ENCODE measurements around the gene RIPOR3.

Gene RIPOR3

DNA sequence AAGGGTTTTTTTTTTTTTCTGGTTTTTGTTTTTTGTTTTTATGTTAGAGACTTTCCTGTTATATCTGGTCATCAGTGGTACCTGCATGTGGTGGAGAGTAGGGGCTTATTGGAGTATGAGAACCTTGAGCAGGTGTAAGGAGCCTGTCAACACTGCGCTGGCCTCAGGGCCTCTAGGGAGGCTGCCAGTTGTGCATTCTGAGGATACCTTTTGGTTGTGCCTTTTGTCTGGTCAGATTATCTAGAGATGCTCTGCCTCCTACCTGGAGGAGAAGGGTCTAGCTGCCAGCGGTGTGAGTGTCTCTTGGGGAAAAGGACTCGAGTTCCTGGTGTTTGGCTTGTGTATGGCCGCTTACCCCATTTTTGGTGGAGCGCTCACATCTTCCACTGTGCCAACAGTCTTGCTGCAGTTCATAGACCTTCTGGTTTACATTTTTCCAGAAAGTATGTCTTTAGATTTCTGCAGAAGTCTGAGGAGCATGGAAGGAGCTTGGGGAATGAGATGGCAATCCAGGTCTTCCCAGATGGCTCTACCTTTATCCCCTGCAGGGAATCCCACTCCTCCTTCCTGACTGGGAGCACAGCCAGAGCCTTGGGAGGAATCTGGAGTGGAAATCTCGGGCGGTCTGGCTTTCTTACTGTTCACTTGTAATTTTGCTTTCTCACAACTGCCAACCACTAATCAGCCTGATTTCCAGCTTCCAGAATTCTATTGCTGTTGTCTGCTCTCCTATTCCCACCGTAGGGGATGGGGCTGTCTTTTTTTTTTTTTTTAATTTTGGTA lies 131.3 kb downstream of the RIPOR3 start:
- TF ChIP-seq CTCF (IDR thresholded peaks at IDR 0.05; ENCODE audit: insufficient read depth, low read depth, low read length, missing control alignments), result no peak
- no peak overlapping the region for H3K4me3 ChIP-seq (ENCODE audit: low read length)
- no peak for DNase-seq (ENCODE audit: low read depth)

- no peak overlapping the region for H3K4me3 ChIP-seq (ENCODE audit: low read length)
- DNase-seq (ENCODE audit: low read depth), result no peak
- TF ChIP-seq CTCF (IDR thresholded peaks at IDR 0.05; ENCODE audit: insufficient read depth, low read depth, low read length, missing control alignments), result no peak
These were observed 132.2 kb downstream of the RIPOR3 start for GRCh38 chr20:50559149-50559548.

DNA sequence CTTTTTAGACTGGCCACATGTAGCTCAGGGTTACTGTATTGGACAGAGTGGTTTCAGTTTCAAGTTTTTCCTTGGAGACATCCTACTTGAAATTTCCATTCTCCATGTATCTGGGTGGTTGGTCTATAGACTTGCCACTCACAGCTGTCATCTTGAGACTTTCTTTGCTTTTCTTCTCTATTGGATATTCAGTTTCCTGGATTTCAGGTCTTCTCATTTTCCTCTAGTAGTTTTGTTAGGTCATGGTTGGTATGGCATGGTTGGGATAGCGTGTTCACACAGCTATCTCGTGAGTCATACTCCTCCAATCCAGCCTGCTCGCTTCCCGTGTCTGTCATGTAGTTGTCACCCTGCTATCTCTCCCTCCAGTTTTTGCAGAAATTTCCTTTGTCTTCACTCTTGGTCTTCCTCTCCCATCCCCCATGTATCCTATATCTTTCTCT lies 132.8 kb downstream of the RIPOR3 start:
- TF ChIP-seq CTCF (IDR thresholded peaks at IDR 0.05; ENCODE audit: insufficient read depth, low read depth, low read length, missing control alignments), result no peak
- no peak overlapping the region for H3K4me3 ChIP-seq (ENCODE audit: low read length)
- DNase-seq (ENCODE audit: low read depth), result peak; percentile 87

GRCh38 chr20:50557549-50558134 lies 133.7 kb downstream of the RIPOR3 start:
- H3K4me3 ChIP-seq (ENCODE audit: low read length), result no peak overlapping the region
- no peak for TF ChIP-seq CTCF (IDR thresholded peaks at IDR 0.05; ENCODE audit: insufficient read depth, low read depth, low read length, missing control alignments)
- DNase-seq (ENCODE audit: low read depth), result no peak

DNA sequence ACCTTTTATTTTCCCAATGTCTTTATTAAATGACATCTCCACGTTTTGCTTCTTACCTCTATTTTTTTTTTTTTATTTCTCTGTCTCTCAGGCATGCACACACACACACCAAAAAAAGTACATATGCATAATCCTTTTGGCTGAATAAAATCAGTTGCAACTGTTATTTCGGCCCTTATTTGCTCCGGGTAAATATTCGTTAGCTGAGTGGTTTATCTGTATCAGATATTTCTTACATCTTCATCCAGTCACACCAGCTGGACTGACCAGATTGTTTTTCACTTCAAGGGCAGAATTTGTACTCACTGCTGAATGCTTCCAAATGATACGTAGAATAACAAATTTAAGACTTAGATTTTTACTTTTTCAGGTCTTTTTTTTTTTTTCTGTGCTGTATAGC lies 135.7 kb downstream of the RIPOR3 start:
- DNase-seq (ENCODE audit: low read depth), result no peak
- H3K4me3 ChIP-seq (ENCODE audit: low read length), result no peak overlapping the region
- no peak for TF ChIP-seq CTCF (IDR thresholded peaks at IDR 0.05; ENCODE audit: insufficient read depth, low read depth, low read length, missing control alignments)

DNA sequence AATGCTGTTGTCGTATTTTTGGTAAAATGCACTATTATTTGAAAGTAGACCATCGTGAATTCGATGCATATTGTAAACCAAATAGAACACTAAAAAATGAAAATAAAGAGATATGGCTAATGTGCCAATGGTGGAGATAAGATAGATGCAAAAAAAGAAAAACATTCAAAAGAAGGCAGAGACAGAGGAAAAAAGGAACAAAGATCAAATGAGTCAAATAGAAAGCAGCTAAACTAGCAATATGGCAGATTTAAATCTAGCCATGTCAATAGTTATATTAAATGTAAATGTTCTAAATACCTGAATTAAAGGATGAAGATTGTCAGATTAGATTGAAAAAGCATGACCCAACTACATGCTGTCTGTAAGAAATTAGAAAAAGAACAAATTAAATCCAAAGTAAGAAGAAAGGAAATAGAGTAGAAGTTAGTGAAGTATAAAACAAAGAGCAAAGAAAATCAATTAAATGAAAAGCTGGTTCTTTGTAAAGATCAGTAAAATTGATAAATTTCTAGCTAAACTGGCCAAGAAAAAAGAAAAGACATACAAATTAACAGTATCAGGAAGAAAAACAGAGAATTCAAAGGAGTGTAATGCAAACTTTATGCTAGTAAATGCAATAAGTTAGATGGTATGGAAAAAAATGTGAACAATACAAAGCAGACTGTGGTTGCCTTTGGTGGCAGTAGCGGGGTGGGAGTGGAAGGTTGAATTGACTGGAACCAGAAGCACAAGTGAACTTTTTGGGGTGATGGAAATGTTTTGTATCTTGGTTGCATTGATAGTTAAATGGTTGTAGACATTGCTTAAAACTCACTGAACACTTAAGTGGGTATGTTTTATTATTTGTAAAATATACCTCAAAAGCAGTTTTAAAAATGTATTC lies 136.4 kb downstream of the RIPOR3 start:
- DNase-seq (ENCODE audit: low read depth), result no peak
- TF ChIP-seq CTCF (IDR thresholded peaks at IDR 0.05; ENCODE audit: insufficient read depth, low read depth, low read length, missing control alignments), result no peak
- H3K4me3 ChIP-seq (ENCODE audit: low read length), result no peak overlapping the region

Data from epithelial cell of esophagus (primary cell).